Transverse colon (tissue), 4 donors: Measurements from ENCODE around the gene MCAT.

Experiments
- EP300 ChIP-seq: sonication (generic); formaldehyde crosslinking; IDR thresholded peaks from one replicate; pipeline ENCODE4 v1.6.1; 2017; ENCODE audit warnings: antibody characterized with exemption, low read depth
- POLR2A ChIP-seq: fragments of 450-650 bp; IDR thresholded peaks from one replicate; pipeline ENCODE4 v1.6.1; 2016; ENCODE audit warnings: antibody characterized with exemption, mild to moderate bottlenecking, moderate library complexity
- POLR2AphosphoS5 ChIP-seq, 3 donors: sonication (generic); formaldehyde crosslinking; IDR thresholded peaks; one replicate each; pipeline ENCODE4 v1.6.1; 2016; ENCODE audit warnings: antibody characterized with exemption in 3 of 3
- TF ChIP-seq, protein P1 (sequence below), 5 experiments: fragments of 200-600 bp in 3 of 5; fragments of 450-650 bp in 2 of 5; sonication (generic) in 3 of 5; IDR thresholded peaks; 1 replicate in 2 of 5; 2 replicates in 3 of 5; pipeline ENCODE4 v1.5.1; 2016 to 2017; ENCODE audit warnings: antibody characterized with exemption in 5 of 5, inconsistent platforms in 3 of 5, mild to moderate bottlenecking in 2 of 5, moderate library complexity in 1 of 5

DNA sequence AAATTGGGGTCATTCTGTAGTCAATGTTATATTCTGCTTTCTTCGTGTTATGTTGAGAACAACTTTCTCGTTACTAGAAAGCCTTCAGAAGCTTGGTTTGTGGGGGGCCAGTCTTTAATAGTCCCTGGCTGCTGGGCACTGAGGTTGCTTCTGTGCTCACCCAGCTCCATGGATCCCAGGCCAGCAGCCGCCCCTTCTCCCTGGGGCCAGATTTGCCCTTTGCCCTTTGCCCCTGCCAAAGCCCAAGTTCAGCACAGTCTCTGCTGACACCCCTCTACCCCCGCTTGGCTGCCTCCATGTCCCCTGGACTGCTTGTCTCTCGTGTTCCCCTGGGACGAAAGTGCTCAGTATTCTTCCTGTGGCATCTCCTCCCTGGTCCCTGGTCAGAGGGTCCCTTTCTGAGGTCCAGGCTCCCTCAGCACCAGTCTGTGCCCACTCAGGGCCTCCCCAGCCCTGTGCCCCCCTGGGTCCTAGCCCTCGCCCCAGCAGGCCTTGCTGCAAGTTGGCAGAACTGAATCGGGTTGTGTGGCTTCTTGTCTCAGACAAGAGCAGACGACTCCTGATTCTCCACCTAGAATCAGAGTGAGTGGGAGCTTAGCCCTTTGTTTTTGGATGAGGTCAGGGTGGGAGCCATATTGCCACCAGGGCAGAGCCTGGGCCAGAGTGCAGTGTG, 14.8 kb upstream of the MCAT start:
- TF ChIP-seq, protein P1, sequence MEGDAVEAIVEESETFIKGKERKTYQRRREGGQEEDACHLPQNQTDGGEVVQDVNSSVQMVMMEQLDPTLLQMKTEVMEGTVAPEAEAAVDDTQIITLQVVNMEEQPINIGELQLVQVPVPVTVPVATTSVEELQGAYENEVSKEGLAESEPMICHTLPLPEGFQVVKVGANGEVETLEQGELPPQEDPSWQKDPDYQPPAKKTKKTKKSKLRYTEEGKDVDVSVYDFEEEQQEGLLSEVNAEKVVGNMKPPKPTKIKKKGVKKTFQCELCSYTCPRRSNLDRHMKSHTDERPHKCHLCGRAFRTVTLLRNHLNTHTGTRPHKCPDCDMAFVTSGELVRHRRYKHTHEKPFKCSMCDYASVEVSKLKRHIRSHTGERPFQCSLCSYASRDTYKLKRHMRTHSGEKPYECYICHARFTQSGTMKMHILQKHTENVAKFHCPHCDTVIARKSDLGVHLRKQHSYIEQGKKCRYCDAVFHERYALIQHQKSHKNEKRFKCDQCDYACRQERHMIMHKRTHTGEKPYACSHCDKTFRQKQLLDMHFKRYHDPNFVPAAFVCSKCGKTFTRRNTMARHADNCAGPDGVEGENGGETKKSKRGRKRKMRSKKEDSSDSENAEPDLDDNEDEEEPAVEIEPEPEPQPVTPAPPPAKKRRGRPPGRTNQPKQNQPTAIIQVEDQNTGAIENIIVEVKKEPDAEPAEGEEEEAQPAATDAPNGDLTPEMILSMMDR (IDR thresholded peaks at IDR 0.05): no peak
- TF ChIP-seq POLR2A: no peak
- TF ChIP-seq POLR2AphosphoS5 (IDR thresholded peaks at IDR 0.05): no peak
- no peak for TF ChIP-seq EP300
